ENCODE results near the gene CASP2.

Gene CASP2

GRCh38 chr7:143334244-143334643 lies 46.1 kb downstream of the CASP2 start:
- no peak for DNase-seq (ENCODE audit: low spot score)

- no peak for DNase-seq (ENCODE audit: low spot score)
Measured at GRCh38 chr7:143337216-143337615, 49.1 kb downstream of the CASP2 start.

- no peak for DNase-seq (ENCODE audit: low spot score)
Measured at GRCh38 chr7:143341842-143342241, 53.7 kb downstream of the CASP2 start.

GRCh38 chr7:143343596-143343995 lies 55.4 kb downstream of the CASP2 start:
- no peak for DNase-seq (ENCODE audit: low spot score)

- peak; percentile 67 for DNase-seq (ENCODE audit: low spot score)
Measured at GRCh38 chr7:143345428-143345900, 57.3 kb downstream of the CASP2 start.

- no peak for DNase-seq (ENCODE audit: low spot score)
Measured at GRCh38 chr7:143346018-143346417, 57.9 kb downstream of the CASP2 start.

GRCh38 chr7:143347950-143348349 lies 59.8 kb downstream of the CASP2 start:
- no peak for DNase-seq (ENCODE audit: low spot score)

- DNase-seq (ENCODE audit: low spot score), result no peak
Measured at GRCh38 chr7:143351060-143351459, 62.9 kb downstream of the CASP2 start.

GRCh38 chr7:143351574-143351973 lies 63.4 kb downstream of the CASP2 start:
- no peak for DNase-seq (ENCODE audit: low spot score)

- DNase-seq (ENCODE audit: low spot score), result no peak
Measured at GRCh38 chr7:143352531-143353002, 64.4 kb downstream of the CASP2 start.

GRCh38 chr7:143354376-143354775 lies 66.2 kb downstream of the CASP2 start:
- no peak for DNase-seq (ENCODE audit: low spot score)

GRCh38 chr7:143354965-143355364 lies 66.8 kb downstream of the CASP2 start:
- DNase-seq (ENCODE audit: low spot score), result no peak

GRCh38 chr7:143355450-143356385 lies 67.6 kb downstream of the CASP2 start:
- no peak for DNase-seq (ENCODE audit: low spot score)

GRCh38 chr7:143356414-143357050 lies 68.4 kb downstream of the CASP2 start:
- DNase-seq (ENCODE audit: low spot score), result no peak
